Inferior parietal cortex (tissue), 1 donor: Measurements from ENCODE around the gene CD24.

ENCODE experiments used
- DNase-seq: peaks from one replicate; pipeline ENCODE4 v3.0.0-alpha.2; 2016; ENCODE audit errors: extremely low spot score

Gene CD24

GRCh38 chr6:106967936-106968555, 6.5 kb downstream of the CD24 start:
- no peak for DNase-seq

GRCh38 chr6:106966671-106967640, 7.6 kb downstream of the CD24 start:
- no peak for DNase-seq

- no peak for DNase-seq
Observed at GRCh38 chr6:106966229-106966628, 8.3 kb downstream of the CD24 start.

GRCh38 chr6:106964954-106965353, 9.6 kb downstream of the CD24 start:
- no peak for DNase-seq

GRCh38 chr6:106964099-106964498, 10.4 kb downstream of the CD24 start:
- no peak for DNase-seq

GRCh38 chr6:106963544-106963943, 11.0 kb downstream of the CD24 start:
- no peak for DNase-seq

- DNase-seq = no peak
Observed at GRCh38 chr6:106961801-106962200, 12.7 kb downstream of the CD24 start.

GRCh38 chr6:106961136-106961535, 13.4 kb downstream of the CD24 start:
- DNase-seq = no peak

GRCh38 chr6:106959985-106960384, 14.5 kb downstream of the CD24 start:
- DNase-seq = no peak

- no peak for DNase-seq
Observed at GRCh38 chr6:106939848-106940247, 34.7 kb downstream of the CD24 start.

GRCh38 chr6:106939208-106939607, 35.3 kb downstream of the CD24 start:
- no peak for DNase-seq

GRCh38 chr6:106927531-106928398, 46.8 kb downstream of the CD24 start:
- no peak for DNase-seq

- no peak for DNase-seq
Observed at GRCh38 chr6:106925948-106926347, 48.6 kb downstream of the CD24 start.

- DNase-seq = no peak
Observed at GRCh38 chr6:106924694-106925523, 49.6 kb downstream of the CD24 start.

GRCh38 chr6:106922626-106923025, 51.9 kb downstream of the CD24 start:
- no peak for DNase-seq
